ENCODE measurements around the gene CANT1.

GRCh38 chr17:78960928-78961327, 48.6 kb downstream of the CANT1 start:
- TF ChIP-seq CTCF (conservative IDR thresholded peaks at IDR 0.05): no peak
- no peak for TF ChIP-seq EZH2 (IDR thresholded peaks at IDR 0.05; ENCODE audit: low read depth)

Data from PC-9 (cell line).